Spleen (tissue), 11 donors: ENCODE results near the gene PROK1. TPM values are rescaled to one million over a fixed set of nuclear protein-coding genes. Genes with fewer than 3 reads are reported as not detected.

Experiments used
- DNase-seq: peaks from one replicate; pipeline ENCODE4 v3.0.0-alpha.2; 2020
- H3K27ac ChIP-seq, 8 donors: fragments of 200-600 bp; sonication (generic) in 7 of 8; 1 replicate in 4 of 8; 2 replicates in 4 of 8; pipeline versions ENCODE4 v1.5.0 to v1.8.0; 2016 to 2021; ENCODE audit warnings: inconsistent platforms in 4 of 8, mild to moderate bottlenecking in 4 of 8, moderate library complexity in 1 of 8
- H3K27me3 ChIP-seq, 7 donors: fragments of 200-600 bp; sonication (generic) in 6 of 7; replicated peaks in 1 of 7; 1 replicate in 4 of 7; 2 replicates in 3 of 7; pipeline versions ENCODE4 v1.5.0 to v1.8.0; 2016 to 2021; ENCODE audit warnings: inconsistent platforms in 3 of 7, mild to moderate bottlenecking in 1 of 7
- H3K36me3 ChIP-seq, 6 donors: fragments of 200-600 bp; sonication (generic) in 5 of 6; 1 replicate in 4 of 6; 2 replicates in 2 of 6; pipeline versions ENCODE4 v1.5.0 to v1.8.0; 2016 to 2021; ENCODE audit warnings: inconsistent platforms in 2 of 6
- H3K4me1 ChIP-seq, 6 donors: fragments of 200-600 bp; sonication (generic) in 5 of 6; 1 replicate in 3 of 6; 2 replicates in 3 of 6; pipeline versions ENCODE4 v1.5.0 to v1.8.0; 2016 to 2021; ENCODE audit warnings: inconsistent platforms in 3 of 6
- H3K4me3 ChIP-seq, 8 donors: fragments of 200-600 bp; sonication (generic) in 7 of 8; 1 replicate in 4 of 8; 2 replicates in 4 of 8; pipeline versions ENCODE4 v1.5.0 to v1.8.0; 2016 to 2021; ENCODE audit warnings: inconsistent platforms in 4 of 8, mild to moderate bottlenecking in 4 of 8, moderate library complexity in 2 of 8
- H3K9me3 ChIP-seq, 8 donors: fragments of 200-600 bp; sonication (generic) in 7 of 8; 1 replicate in 4 of 8; 2 replicates in 4 of 8; pipeline versions ENCODE4 v1.5.0 to v1.8.0; 2016 to 2021; ENCODE audit warnings: inconsistent platforms in 4 of 8
- CTCF ChIP-seq, 11 experiments: fragments of 200-600 bp in 7 of 11; fragments of 450-650 bp in 4 of 11; sonication (generic) in 4 of 11; IDR thresholded peaks in 8 of 11; conservative IDR thresholded peaks in 3 of 11; 1 replicate in 7 of 11; 2 replicates in 4 of 11; pipeline versions ENCODE4 v1.4.0 to v1.8.0; 2016 to 2021; ENCODE audit warnings: antibody characterized with exemption in 11 of 11, inconsistent platforms in 4 of 11, mild to moderate bottlenecking in 1 of 11
- POLR2A ChIP-seq, 3 donors: fragments of 450-650 bp; IDR thresholded peaks; one replicate each; pipeline ENCODE4 v1.5.1; 2017; ENCODE audit warnings: antibody characterized with exemption in 3 of 3, mild to moderate bottlenecking in 1 of 3
- POLR2AphosphoS5 ChIP-seq, 3 donors: sonication (generic); formaldehyde crosslinking; IDR thresholded peaks; one replicate each; pipeline ENCODE4 v1.5.1; 2017; ENCODE audit warnings: antibody characterized with exemption in 3 of 3
- WGBS, 5 donors: extraction: QIAGEN DNeasy Blood & Tissue Kit in 3 of 5; methylation state at CpG; one replicate each; pipeline versions ENCODE4 v1.1.5 to v1.1.7; 2013 to 2018; 5-methylcytosine and 5-hydroxymethylcytosine counted together
- intact Hi-C: fragments of 100-400 bp; cut with DNase I; formaldehyde crosslinking; loops from one replicate; pipeline ENCODE4 v1.15.0; 2023; ENCODE audit warnings: low total_unique reads
- polyA plus RNA-seq, 3 donors: library from polyadenylated mRNA; stranded (reverse); fragments of 200-250 nt; gene quantifications; one replicate each; pipeline ENCODE4 v1.2.1, GENCODE V29; 2013
- total RNA-seq, 7 donors: library from RNA; depleted of rRNA in 3 of 7; stranded (reverse); fragments of >200 nt in 3 of 7; fragmentation: NEBNext Ultra II Directional in 4 of 7; extraction: Animal tissue kit (Norgen Biotek cat#: 25700) in 4 of 7; gene quantifications; one replicate each; pipeline versions ENCODE4 v1.1.0 to v1.2.1, GENCODE V29; 2016 to 2021
- donor health status: healthy with polysubstance abuse.
- donor health status: DM: no; HTN: no; CAD: no; lungs with moderate emphysema.
- donor health status: DM: no; HTN: no; CAD: no.
- donor health status: Bipolar disorder and iron deficiency.
- donor health status: healthy.
- donor health status: DM: no; HTN: no; CAD: no.
- donor health status: DM: yes; HTN: yes; CAD: no.

The PROK1 gene
- total and polyA plus RNA-seq, 10 donors, result 0.07 to 2.5 (median 0.51) TPM; not detected in 3

GRCh38 chr1:110495926-110496600 is 45.1 kb downstream of the PROK1 start:
- no peak overlapping the region for H3K4me3 ChIP-seq
- DNase-seq, result peak; percentile 86
- peaks cover 0 to 5% (median 0%) of the 10 kb centered on the region in 6 donors for H3K4me1 ChIP-seq
- H3K9me3 ChIP-seq, result no peaks in the 10 kb centered on the region
- intact Hi-C loops, result loop anchor here (10.0 kb wide), 1 partner anchor 291 kb away; no protein-coding TSS in a partner anchor
- WGBS, 5 donors, result 23 to 28% (median 24%) methylated on average over 8 of the region's 8 CpGs
- H3K27ac ChIP-seq, result no peak overlapping the region
- H3K36me3 ChIP-seq, result no peaks in the 10 kb centered on the region
- H3K27me3 ChIP-seq, result no peaks in the 10 kb centered on the region
- no peak for TF ChIP-seq POLR2AphosphoS5 (IDR thresholded peaks at IDR 0.05)
- TF ChIP-seq POLR2A (IDR thresholded peaks at IDR 0.05), result no peak
- TF ChIP-seq CTCF (IDR thresholded peaks at IDR 0.05 in 8 of 11, conservative IDR thresholded peaks at IDR 0.05 in 3 of 11), result peak; percentile 70 to 90 (median 84)

GRCh38 chr1:110498270-110498669 is 47.3 kb downstream of the PROK1 start:
- TF ChIP-seq CTCF (IDR thresholded peaks at IDR 0.05 in 8 of 11, conservative IDR thresholded peaks at IDR 0.05 in 3 of 11), result no peak
- no peak for TF ChIP-seq POLR2A (IDR thresholded peaks at IDR 0.05)
- no peak for TF ChIP-seq POLR2AphosphoS5 (IDR thresholded peaks at IDR 0.05)
- 71 to 86% (median 81%) methylated on average over 6 of the region's 6 CpGs for WGBS, 5 donors
- intact Hi-C loops, result loop anchor here (10.0 kb wide), 1 partner anchor 293 kb away; no protein-coding TSS in a partner anchor

DNA sequence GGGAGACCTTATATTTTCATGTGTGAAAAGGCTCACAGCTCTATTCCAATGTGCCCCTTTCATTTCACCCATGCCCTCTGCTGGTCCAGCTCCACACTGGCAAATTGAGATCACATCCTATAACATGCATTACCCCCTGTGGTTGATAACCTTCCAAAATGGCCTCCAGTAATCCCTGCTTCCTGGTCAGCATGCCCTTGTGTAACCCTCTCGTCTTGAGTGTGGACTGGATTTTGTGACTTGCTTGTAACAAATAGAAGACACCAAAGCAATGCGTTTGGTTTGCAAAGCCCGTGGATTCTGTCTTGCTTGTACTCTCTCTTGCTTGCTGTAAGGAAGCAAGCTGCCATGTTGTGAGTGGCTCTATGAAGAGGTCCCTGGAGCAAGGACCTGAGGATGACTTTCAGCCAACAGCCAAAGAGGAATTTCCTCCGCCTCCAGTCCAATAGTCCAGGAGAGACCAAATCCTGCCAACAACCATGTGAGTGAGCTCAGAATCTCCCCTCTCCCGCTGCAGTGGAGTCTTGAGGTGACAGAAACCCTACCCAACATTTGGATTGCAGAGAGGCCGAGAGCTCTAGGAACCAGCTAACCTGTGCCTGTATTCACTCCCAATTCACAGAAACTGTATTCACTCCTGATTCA is 50.7 kb downstream of the PROK1 start:
- Histone ChIP-seq H3K4me3 (no peak overlapping the region), H3K36me3 (no peaks in the 10 kb centered on the region), H3K27ac (no peak overlapping the region), H3K27me3 (no peaks in the 10 kb centered on the region), H3K9me3 (no peaks in the 10 kb centered on the region), H3K4me1 (peaks cover 0 to 12% (median 2%) of the 10 kb centered on the region in 6 donors)
- DNase-seq, result no peak
- WGBS, 5 donors, result 78 to 89% (median 85%) methylated on average over 5 to 6 of the region's 6 CpGs
- TF ChIP-seq POLR2A (IDR thresholded peaks at IDR 0.05) (no peak), CTCF (IDR thresholded peaks at IDR 0.05 in 8 of 11, conservative IDR thresholded peaks at IDR 0.05 in 3 of 11) (no peak), POLR2AphosphoS5 (IDR thresholded peaks at IDR 0.05) (no peak)
- intact Hi-C loops, result no loop called here

More at GRCh38 chr1:110498270-110498669, 47.3 kb downstream of the PROK1 start:
- no peak for DNase-seq
- Histone ChIP-seq H3K27me3 (no peaks in the 10 kb centered on the region), H3K4me1 (peaks cover 0 to 18% (median 2%) of the 10 kb centered on the region in 6 donors), H3K36me3 (no peaks in the 10 kb centered on the region), H3K9me3 (no peaks in the 10 kb centered on the region), H3K4me3 (no peak overlapping the region), H3K27ac (no peak overlapping the region)
